Measurements from ENCODE around the gene GRAMD2A. TPM values are rescaled to one million over a fixed set of nuclear protein-coding genes. Genes with fewer than 3 reads are reported as not detected.

GRAMD2A gene
- total and polyA plus RNA-seq, 2 donors (not counting 3 experiments of a cell fraction or from before 2014, with no cell fraction given), result 0.08 to 0.29 TPM

- H3K4me2 ChIP-seq (ENCODE audit: insufficient read depth, low read length), result no peak overlapping the region
- no peaks in the 10 kb centered on the region for H3K4me1 ChIP-seq (ENCODE audit: control insufficient read depth, extremely low read depth, insufficient read depth, low read length)
- H3K27ac ChIP-seq (ENCODE audit: insufficient read depth, low read depth, low read length), result no peak overlapping the region
- dilution Hi-C loops (cut with MboI; ENCODE audit: extremely low pct_ligation_motif_present, low sequenced_read_pairs) (no loop called here), intact Hi-C loops (cut with micrococcal nuclease) (no loop called here)
- H3K9ac ChIP-seq (replicated peaks; ENCODE audit: extremely low read depth, insufficient read depth, low read length), result no peak overlapping the region
- CTCF ChIA-PET, result interaction anchor here (1.2 to 2.1 kb wide), 2 partner anchors 14 to 16 kb away, joined by 3 to 6 read pairs; no protein-coding TSS in a partner anchor
- H2AFZ ChIP-seq (ENCODE audit: low read depth, low read length), result no peak overlapping the region
- H3K9me3 ChIP-seq (replicated peaks; ENCODE audit: control insufficient read depth, insufficient read depth, low read length), result no peaks in the 10 kb centered on the region
- BruUV-seq (replicated peaks), result no TSS peak
- H3K79me2 ChIP-seq (ENCODE audit: control insufficient read depth, insufficient read depth, low read length), result no peaks in the 10 kb centered on the region
- no peaks in the 10 kb centered on the region for H3K27me3 ChIP-seq (ENCODE audit: control insufficient read depth in 2 of 2, insufficient read depth in 2 of 2, low read length in 2 of 2)
- DNase-seq (ENCODE audit: low read depth, low spot score), result no peak
- POLR2A ChIA-PET, result no interaction called here
- no peaks in the 10 kb centered on the region for H3K9me1 ChIP-seq (replicated peaks; ENCODE audit: control insufficient read depth, extremely low read depth, insufficient read depth, low read length)
- TF ChIP-seq GATA2 (IDR thresholded peaks at IDR 0.05; ENCODE audit: insufficient read depth, insufficient read length, low read depth, low read length) (no peak), POLR2A (IDR thresholded peaks at IDR 0.05; ENCODE audit: low read depth, low read length) (no peak), MYC (IDR thresholded peaks at IDR 0.05; ENCODE audit: low read depth, low read length) (no peak), CTCF (IDR thresholded peaks at IDR 0.05; ENCODE audit: extremely low read depth in 1 of 2, insufficient read depth in 1 of 2, low read depth in 1 of 2, low read length in 2 of 2) (no peak), JUN (IDR thresholded peaks at IDR 0.05; ENCODE audit: borderline replicate concordance, insufficient read depth, insufficient read length, low read depth) (no peak)
- H3K36me3 ChIP-seq (ENCODE audit: control insufficient read depth in 2 of 2, extremely low read depth in 1 of 2, insufficient read depth in 2 of 2, low read length in 2 of 2), result no peaks in the 10 kb centered on the region
- H3K4me3 ChIP-seq (replicated peaks in 1 of 3; ENCODE audit: insufficient read depth in 1 of 3, low read depth in 1 of 3, low read length in 3 of 3), result no peak overlapping the region
- H4K20me1 ChIP-seq (replicated peaks; ENCODE audit: control insufficient read depth, extremely low read depth, insufficient read depth, low read length), result no peaks in the 10 kb centered on the region
- no peak for FAIRE-seq
Observed at GRCh38 chr15:72139667-72140066, 57.9 kb downstream of the GRAMD2A start.

Data from endothelial cell of umbilical vein (primary cell).